Stomach smooth muscle (tissue), 2 donors: Measurements from ENCODE around the gene TSPYL1.

Experiments
- H3K27ac ChIP-seq: one replicate; pipeline ENCODE4 v1.7.0; 2013; ENCODE audit warnings: mild to moderate bottlenecking, low read length, inconsistent platforms
- H3K27me3 ChIP-seq, 2 donors: one replicate each; pipeline ENCODE4 v1.7.0; 2013; ENCODE audit warnings: low read length in 2 of 2; ENCODE audit not compliant: insufficient read depth in 2 of 2, control insufficient read depth in 1 of 2
- H3K36me3 ChIP-seq, 2 donors: one replicate each; pipeline ENCODE4 v1.7.0; 2013; ENCODE audit warnings: low read length in 2 of 2; ENCODE audit not compliant: control insufficient read depth in 2 of 2, insufficient read depth in 2 of 2
- H3K4me1 ChIP-seq: one replicate; pipeline ENCODE4 v1.7.0; 2013; ENCODE audit warnings: low read length; ENCODE audit not compliant: control insufficient read depth, insufficient read depth
- H3K4me3 ChIP-seq, 2 donors: one replicate each; pipeline ENCODE4 v1.7.0; 2013; ENCODE audit warnings: low read length in 2 of 2
- H3K9ac ChIP-seq, 2 donors: one replicate each; pipeline ENCODE4 v1.7.0; 2013; ENCODE audit warnings: low read length in 2 of 2, mild to moderate bottlenecking in 1 of 2
- H3K9me3 ChIP-seq, 2 donors: one replicate each; pipeline ENCODE4 v1.7.0; 2013; ENCODE audit warnings: low read length in 2 of 2; ENCODE audit not compliant: control insufficient read depth in 2 of 2
- donor health status: healthy.
- donor health status: Pancreatic carcinoma.

Gene TSPYL1

DNA sequence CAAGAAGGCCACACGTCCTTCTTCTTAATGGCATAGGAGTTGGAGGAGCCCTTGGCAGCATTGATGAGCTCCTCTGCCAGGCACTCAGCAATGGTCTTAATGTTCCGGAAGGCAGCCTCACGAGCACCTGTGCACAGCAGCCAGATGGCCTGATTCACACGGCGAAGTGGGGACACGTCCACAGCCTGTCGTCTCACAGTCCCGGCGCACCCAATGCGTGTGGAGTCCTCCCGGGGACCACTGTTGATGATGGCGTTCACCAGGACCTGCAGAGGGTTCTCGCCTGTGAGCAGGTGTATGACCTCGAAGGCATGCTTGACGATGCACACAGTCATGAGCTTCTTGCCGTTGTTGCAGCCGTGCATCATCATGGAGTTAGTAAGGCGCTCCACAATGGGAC is 21.2 kb downstream of the TSPYL1 start:
- H3K27me3 ChIP-seq, result no peaks in the 10 kb centered on the region
- H3K9me3 ChIP-seq, result no peaks in the 10 kb centered on the region
- no peak overlapping the region for H3K4me3 ChIP-seq
- H3K4me1 ChIP-seq, result peaks cover 3% of the 10 kb centered on the region
- H3K9ac ChIP-seq, result no peak overlapping the region
- H3K27ac ChIP-seq, result no peak overlapping the region
- no peaks in the 10 kb centered on the region for H3K36me3 ChIP-seq

DNA sequence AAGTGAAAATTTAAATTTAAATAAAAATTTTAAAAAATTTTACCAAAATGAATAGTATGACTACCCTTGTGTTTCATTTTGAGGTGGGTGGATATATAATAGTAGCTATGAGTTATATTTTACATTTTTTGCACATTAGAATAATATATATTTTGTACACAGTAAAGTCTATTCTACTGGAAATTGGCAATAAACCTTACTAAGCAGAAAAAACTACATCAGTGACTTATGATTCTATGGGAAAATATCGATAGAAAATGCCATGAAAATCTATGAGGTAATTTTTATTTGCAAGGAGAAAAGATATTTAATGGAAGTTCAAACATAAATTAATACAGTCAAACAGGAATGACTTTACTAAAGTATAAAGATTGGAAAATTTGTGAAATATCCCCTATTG is 23.0 kb downstream of the TSPYL1 start:
- H3K27me3 ChIP-seq, result no peaks in the 10 kb centered on the region
- H3K4me1 ChIP-seq, result peaks cover 18% of the 10 kb centered on the region
- H3K36me3 ChIP-seq, result no peaks in the 10 kb centered on the region
- H3K9me3 ChIP-seq, result no peaks in the 10 kb centered on the region
- H3K4me3 ChIP-seq, result no peak overlapping the region
- H3K27ac ChIP-seq, result no peak overlapping the region
- H3K9ac ChIP-seq, result no peak overlapping the region

DNA sequence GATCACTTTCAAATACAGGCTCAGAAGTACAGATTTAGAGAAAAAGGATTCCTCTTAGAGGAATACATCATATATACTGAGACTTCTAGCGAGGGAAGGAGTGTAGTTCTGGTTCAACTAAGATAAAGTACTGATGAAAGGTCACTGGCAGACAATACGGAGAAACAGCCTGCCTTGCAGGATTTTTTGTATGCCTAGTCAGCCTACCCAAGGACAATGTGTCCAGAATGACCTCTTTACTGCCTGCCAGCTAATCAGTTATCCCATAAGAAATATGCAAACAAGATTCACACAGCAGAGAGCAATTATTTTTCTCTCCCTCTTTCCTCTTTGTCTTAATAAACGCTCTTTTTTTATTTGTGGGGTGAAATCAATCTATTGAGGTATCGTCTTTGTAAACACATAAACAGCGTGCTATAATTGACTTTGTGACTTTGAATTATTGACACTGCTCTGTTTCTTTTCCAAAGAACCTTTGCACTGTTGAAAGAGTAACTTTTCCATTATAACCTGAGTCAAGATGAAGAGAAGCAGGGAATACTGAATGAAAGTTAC is 24.4 kb downstream of the TSPYL1 start:
- Histone ChIP-seq H3K9ac (peak overlapping the region in 1 of 2 donors; percentile 11), H3K4me3 (no peak overlapping the region), H3K27me3 (no peaks in the 10 kb centered on the region), H3K9me3 (no peaks in the 10 kb centered on the region), H3K4me1 (peaks cover 30% of the 10 kb centered on the region), H3K36me3 (no peaks in the 10 kb centered on the region), H3K27ac (no peak overlapping the region)

DNA sequence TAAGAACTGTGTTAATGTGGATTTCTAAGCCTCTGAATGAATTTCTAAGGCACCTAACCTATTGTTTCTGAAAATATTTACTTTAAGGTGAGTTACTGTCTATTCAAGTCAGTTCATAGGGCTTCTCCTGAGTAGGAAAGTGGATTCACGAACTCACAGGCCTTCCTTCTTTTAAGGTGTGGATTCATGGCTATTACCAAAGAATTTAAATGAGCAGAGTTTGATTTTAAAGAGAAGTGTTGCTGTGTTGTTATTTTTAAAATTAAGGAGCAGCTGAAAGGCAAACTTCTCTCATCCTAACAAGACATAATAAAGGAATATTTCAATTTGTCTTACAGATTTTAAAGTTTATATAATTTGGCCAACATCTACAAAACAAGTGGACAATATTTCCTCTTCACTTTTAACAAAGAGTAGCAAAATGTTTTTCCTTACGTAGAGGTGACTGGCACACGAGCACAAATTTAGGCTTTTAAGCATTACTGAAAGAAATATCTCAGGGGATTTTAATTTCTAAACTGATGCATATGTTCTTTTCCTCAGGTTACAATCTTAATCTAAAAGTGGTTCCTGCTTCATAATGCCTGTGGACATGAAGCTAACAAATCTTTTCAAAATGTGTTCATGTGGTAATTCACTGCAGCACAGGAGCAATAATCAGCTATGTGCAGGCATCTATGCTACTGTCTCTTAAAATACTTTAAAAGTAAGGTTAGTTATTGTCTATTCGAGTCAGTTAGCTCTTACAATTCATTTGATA is 25.3 kb downstream of the TSPYL1 start:
- Histone ChIP-seq H3K27ac (peak overlapping the region; percentile 90), H3K4me1 (peaks cover 30% of the 10 kb centered on the region), H3K9me3 (no peaks in the 10 kb centered on the region), H3K27me3 (no peaks in the 10 kb centered on the region), H3K9ac (peak overlapping the region; percentile 91 to 96), H3K36me3 (no peaks in the 10 kb centered on the region), H3K4me3 (peak overlapping the region; percentile 96 to 97)

DNA sequence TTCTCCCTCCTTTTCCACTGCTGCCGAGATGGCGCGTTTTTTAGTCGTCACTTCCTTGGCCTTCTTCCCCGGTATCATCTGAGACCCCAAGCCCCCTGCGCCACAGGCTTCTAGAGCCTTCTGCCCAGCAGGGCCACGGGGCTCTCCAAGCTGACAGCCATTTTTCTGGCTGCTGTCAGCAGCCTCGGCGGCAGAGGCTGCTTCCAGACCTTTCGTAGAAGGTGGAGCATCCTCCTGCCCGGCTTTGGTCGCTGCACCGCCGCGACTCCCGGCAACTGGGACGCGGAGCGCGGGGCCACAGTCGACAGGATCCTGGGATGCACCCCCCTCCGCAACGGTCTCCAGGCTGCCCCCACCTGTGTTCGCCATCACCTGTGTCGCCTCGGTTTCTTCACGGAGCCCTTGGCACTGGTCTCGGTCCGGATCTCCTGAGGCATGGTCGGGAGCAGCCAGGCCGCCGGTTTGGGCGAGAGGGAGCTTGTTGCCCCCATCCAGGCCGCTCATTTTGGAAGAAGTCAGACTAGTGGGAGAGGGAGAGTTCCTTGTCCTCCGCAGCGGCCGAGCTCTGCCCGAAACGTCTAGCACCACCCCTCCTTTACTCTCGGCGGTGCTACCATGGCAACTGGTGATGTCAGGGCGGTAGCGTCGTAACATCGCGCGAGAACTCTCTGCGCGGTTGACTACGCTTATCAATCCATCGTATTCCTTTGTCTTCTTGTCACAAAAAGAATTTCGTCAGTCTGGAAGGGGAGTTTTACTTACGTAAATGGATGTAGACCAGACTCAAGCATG is 26.0 kb downstream of the TSPYL1 start, which contains the start of gene TSPYL4:
TSPYL4 (minus strand) TSS at position 571 of the 792 bp plus-strand sequence; CDS start at position 504, 67 bp downstream.
- H3K9ac ChIP-seq, result peak within 1 kb of the TSS; percentile 91 to 96
- H3K4me3 ChIP-seq, result peak within 1 kb of the TSS; percentile 96 to 97
- peak within 1 kb of the TSS; percentile 90 for H3K27ac ChIP-seq
- H3K27me3 ChIP-seq, result no peaks in the 10 kb centered on the region
- peaks cover 30% of the 10 kb centered on the region for H3K4me1 ChIP-seq
- no peaks in the 10 kb centered on the region for H3K9me3 ChIP-seq
- H3K36me3 ChIP-seq, result no peaks in the 10 kb centered on the region

DNA sequence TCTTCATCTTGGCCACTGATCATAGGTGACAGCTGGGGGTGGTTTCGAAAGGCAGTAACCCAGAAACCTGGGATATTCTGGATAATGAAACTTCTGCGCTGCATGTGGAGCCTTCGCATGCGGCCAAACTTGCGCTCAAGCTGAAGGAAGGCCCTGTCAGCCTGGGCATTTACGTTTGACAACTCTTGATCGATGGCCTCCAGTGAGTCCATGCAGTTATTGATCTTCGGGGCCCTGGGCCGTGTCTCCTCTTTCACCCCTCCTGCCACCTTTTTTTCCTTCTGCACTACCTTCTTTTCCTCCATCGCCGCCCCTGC is 26.6 kb downstream of the TSPYL1 start:
- Histone ChIP-seq H3K4me1 (peaks cover 30% of the 10 kb centered on the region), H3K9me3 (no peaks in the 10 kb centered on the region), H3K27ac (peak overlapping the region; percentile 90)

DNA sequence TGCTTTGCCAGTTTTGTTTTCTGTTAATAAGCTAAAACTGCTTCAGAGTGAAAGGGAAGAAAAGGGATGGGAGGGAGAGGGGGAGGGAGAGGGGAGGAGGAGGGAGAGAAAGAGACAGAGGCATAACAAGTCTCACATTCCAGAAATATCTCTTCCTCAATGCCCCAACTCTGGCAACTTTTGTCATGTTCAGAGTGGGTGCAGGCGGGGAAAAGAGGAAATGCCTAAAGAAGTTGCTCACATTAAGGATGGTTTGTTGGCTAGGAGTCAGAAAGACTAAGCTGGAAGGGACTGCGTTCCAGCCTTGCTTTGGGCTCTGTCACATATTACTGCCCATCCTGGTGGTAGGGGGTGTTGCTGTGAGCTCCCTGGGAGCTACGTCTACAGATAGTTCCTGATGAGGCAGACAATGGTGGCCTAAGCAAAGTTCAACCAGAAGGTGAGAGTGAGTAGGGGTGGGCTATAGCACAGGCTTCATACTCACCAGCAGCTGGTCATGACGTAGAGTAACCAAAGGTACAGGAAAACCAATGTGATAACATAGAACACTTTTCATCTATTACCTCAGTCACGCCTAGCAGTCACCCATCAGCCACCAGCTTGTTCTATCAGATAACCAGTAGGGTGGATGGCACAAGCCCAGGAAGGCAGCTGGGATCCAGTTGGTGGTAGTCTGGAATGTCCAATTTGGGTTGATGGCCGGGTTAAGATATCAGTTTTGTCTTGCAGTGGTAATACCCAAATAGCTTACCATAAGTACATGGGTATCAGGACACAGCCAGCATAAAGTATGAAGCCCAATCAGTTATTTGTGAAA is 28.0 kb downstream of the TSPYL1 start:
- Histone ChIP-seq H3K36me3 (no peaks in the 10 kb centered on the region), H3K9me3 (no peaks in the 10 kb centered on the region), H3K27ac (no peak overlapping the region), H3K4me1 (peaks cover 30% of the 10 kb centered on the region), H3K27me3 (no peaks in the 10 kb centered on the region), H3K9ac (no peak overlapping the region), H3K4me3 (peak overlapping the region; percentile 96 to 97)

More for the DNA sequence above, 26.6 kb downstream of the TSPYL1 start:
- H3K4me3 ChIP-seq, result peak overlapping the region; percentile 96 to 97
- H3K36me3 ChIP-seq, result no peaks in the 10 kb centered on the region
- peak overlapping the region; percentile 91 to 96 for H3K9ac ChIP-seq
- no peaks in the 10 kb centered on the region for H3K27me3 ChIP-seq

DNA sequence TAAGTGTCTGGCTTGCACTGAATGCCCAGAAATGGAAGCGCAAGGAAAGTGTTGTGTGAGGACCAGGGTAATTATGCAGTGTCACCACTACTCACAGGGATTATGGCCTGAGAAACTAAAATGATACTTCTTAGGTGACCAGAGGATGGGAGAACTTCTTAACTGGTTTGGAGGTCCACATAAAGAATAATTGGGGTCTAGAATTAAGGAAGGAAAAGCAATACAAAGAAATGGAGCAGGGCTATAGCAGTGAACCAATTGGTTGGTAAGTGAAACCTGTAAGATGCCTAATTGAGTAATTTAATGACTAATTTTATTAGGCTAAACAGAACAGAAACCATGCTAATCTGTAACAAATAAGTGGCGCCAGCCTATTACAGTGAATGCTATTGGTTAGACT is 31.2 kb downstream of the TSPYL1 start:
- H3K27me3 ChIP-seq, result no peaks in the 10 kb centered on the region
- H3K27ac ChIP-seq, result no peak overlapping the region
- no peaks in the 10 kb centered on the region for H3K9me3 ChIP-seq
- H3K9ac ChIP-seq, result no peak overlapping the region
- peaks cover 0 to 2% of the 10 kb centered on the region in 2 donors for H3K36me3 ChIP-seq
- no peak overlapping the region for H3K4me3 ChIP-seq
- peaks cover 27% of the 10 kb centered on the region for H3K4me1 ChIP-seq

DNA sequence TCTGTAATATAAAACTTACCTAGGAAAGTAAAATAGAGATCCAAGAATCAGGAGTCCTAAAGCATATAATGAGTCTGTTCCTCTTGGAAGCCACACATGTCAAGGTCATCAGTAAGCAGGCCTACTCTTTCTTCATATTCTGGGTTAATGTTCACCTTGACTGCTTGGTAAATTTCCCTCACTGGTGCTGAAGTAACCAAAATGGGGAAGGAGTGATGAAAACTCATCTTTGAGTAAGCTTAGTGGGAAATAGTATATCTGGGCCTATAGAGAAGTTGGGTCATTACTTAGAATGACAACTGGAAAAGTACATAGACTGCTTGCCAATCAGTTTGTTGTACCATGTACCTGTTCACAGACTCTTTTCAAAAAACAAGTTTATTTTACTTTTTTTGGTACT is 32.4 kb downstream of the TSPYL1 start:
- Histone ChIP-seq H3K4me3 (no peak overlapping the region), H3K27ac (no peak overlapping the region), H3K27me3 (no peaks in the 10 kb centered on the region), H3K9me3 (no peaks in the 10 kb centered on the region), H3K4me1 (peaks cover 17% of the 10 kb centered on the region), H3K9ac (no peak overlapping the region), H3K36me3 (peaks cover 0 to 2% of the 10 kb centered on the region in 2 donors)

DNA sequence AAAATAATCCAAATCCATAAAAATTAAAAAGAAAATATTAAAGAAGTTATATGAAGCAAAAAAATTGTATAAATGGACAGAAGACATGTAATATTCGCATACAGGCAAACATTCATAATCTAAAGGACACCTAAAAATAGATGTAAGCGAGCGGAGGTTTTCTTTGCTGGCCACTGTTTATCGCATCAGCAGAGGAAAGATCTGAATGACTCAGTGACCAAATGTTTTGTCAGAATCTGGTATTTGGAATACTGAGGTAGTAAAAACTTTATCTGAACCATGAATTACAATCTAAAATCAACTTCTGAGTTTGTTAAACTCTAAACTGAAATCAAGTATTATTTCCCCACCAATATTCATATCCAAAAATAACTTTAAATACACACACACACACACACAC is 33.6 kb downstream of the TSPYL1 start:
- H3K4me3 ChIP-seq, result no peak overlapping the region
- no peak overlapping the region for H3K27ac ChIP-seq
- H3K9ac ChIP-seq, result no peak overlapping the region
- H3K9me3 ChIP-seq, result no peaks in the 10 kb centered on the region
- H3K4me1 ChIP-seq, result peaks cover 7% of the 10 kb centered on the region
- H3K36me3 ChIP-seq, result peaks cover 0 to 2% of the 10 kb centered on the region in 2 donors
- no peaks in the 10 kb centered on the region for H3K27me3 ChIP-seq
